K562 (cell line): ENCODE measurements around the gene SERINC3. TPM values are rescaled to one million over a fixed set of nuclear protein-coding genes. Genes with fewer than 3 reads are reported as not detected.

Experiments
- ARID2 ChIP-seq: fragments of 450-650 bp; IDR thresholded peaks from 2 replicates; pipeline ENCODE4 v1.6.1; 2017; ENCODE audit warnings: antibody characterized with exemption, mild to moderate bottlenecking
- DEAF1 ChIP-seq: fragments of 450-650 bp; formaldehyde crosslinking; IDR thresholded peaks from 2 replicates; pipeline ENCODE4 v1.4.0; 2020; ENCODE audit warnings: mild to moderate bottlenecking, moderate library complexity
- DLX4 ChIP-seq: fragments of 250-450 bp; sonication (Bioruptor Pico); IDR thresholded peaks from 2 replicates; pipeline ENCODE4 v1.6.1; 2021; ENCODE audit warnings: mild to moderate bottlenecking
- DMBX1 ChIP-seq: fragments of 250-450 bp; sonication (Bioruptor Pico); IDR thresholded peaks from 2 replicates; pipeline ENCODE4 v1.8.0; 2022; ENCODE audit warnings: inconsistent platforms, mild to moderate bottlenecking, moderate library complexity, borderline replicate concordance
- EWSR1 ChIP-seq: fragments of 450-650 bp; IDR thresholded peaks from 2 replicates; pipeline ENCODE4 v1.6.1; 2018; ENCODE audit warnings: borderline replicate concordance, mild to moderate bottlenecking, low read depth, moderate library complexity; ENCODE audit not compliant: partially characterized antibody
- HDGF ChIP-seq: fragments of 450-650 bp; IDR thresholded peaks from 2 replicates; pipeline ENCODE4 v1.6.1; 2016
- KDM4B ChIP-seq, 2 experiments: fragments of 450-650 bp in 1 of 2; sonication (generic) in 1 of 2; IDR thresholded peaks; 2 replicates each; pipeline ENCODE4 v1.6.1; 2016 to 2017; ENCODE audit warnings: borderline replicate concordance in 2 of 2, antibody characterized with exemption in 1 of 2, low read depth in 1 of 2, mild to moderate bottlenecking in 1 of 2
- LCOR ChIP-seq: sonication (generic); formaldehyde crosslinking; IDR thresholded peaks from 2 replicates; pipeline ENCODE4 v1.8.0; 2022; ENCODE audit warnings: mild to moderate bottlenecking, missing genetic modification reagents
- NCOA4 ChIP-seq: fragments of 450-650 bp; IDR thresholded peaks from 2 replicates; pipeline ENCODE4 v1.6.1; 2018; ENCODE audit warnings: mild to moderate bottlenecking; ENCODE audit not compliant: partially characterized antibody
- ZNF639 ChIP-seq, 2 experiments: fragments of 200-800 bp in 1 of 2; sonication (Bioruptor generic) in 1 of 2; sonication (generic) in 1 of 2; formaldehyde crosslinking in 1 of 2; IDR thresholded peaks in 1 of 2; conservative IDR thresholded peaks in 1 of 2; 2 replicates each; pipeline versions ENCODE4 v1.5.0 to v1.6.1; 2016 to 2020; ENCODE audit warnings: missing compliant biosample characterization in 1 of 2, missing genetic modification characterization in 1 of 2, missing genetic modification reagents in 1 of 2
- polyA plus RNA-seq, 8 experiments: library from polyadenylated mRNA; depleted of rRNA in 4 of 8; stranded (reverse) in 5 of 8; unstranded in 3 of 8; fragments of >200 nt; fragmentation: Nextera tagmentation in 2 of 8; fragmentation: Illumina TruSeq in 1 of 8; extraction: Ambion mirVana in 2 of 8; extraction: Trizol in 1 of 8; gene quantifications; 2 replicates each; pipeline versions ENCODE4 v1.2.1 to v1.2.3, GENCODE V29; 2011 to 2014; ENCODE audit warnings: inconsistent platforms in 1 of 8, missing spikeins in 1 of 8
- total RNA-seq, 7 experiments: library from RNA; depleted of rRNA in 6 of 7; stranded (reverse); fragments of >200 nt in 6 of 7; fragmentation: Illumina TruSeq in 2 of 7; extraction: Trizol in 2 of 7; gene quantifications; 2 replicates each; pipeline versions ENCODE4 v1.2.1 to v1.2.3, GENCODE V29; 2011 to 2021; ENCODE audit warnings: low replicate concordance in 1 of 7

SERINC3 gene
- total and polyA plus RNA-seq, 9 of the 15 experiments (the other 6 are each of a cell fraction or from before 2014, with no cell fraction given): 24.7 to 107 (median 48.8) TPM

- no peak for TF ChIP-seq DLX4 (CRISPR knock-in tag)
- no peak for TF ChIP-seq NCOA4
- no peak for TF ChIP-seq HDGF
- TF ChIP-seq KDM4B (IDR thresholded peaks at IDR 0.05; ENCODE audit: borderline replicate concordance in 2 of 2, low read depth in 1 of 2): no peak
- TF ChIP-seq DEAF1 (CRISPR knock-in tag): no peak
- no peak for TF ChIP-seq ZNF639 (CRISPR knock-in tag; conservative IDR thresholded peaks at IDR 0.05 in 1 of 2, IDR thresholded peaks at IDR 0.05 in 1 of 2)
- TF ChIP-seq EWSR1: no peak
- no peak for TF ChIP-seq LCOR (CRISPR knock-in tag)
- TF ChIP-seq DMBX1 (CRISPR knock-in tag): no peak
- no peak for TF ChIP-seq ARID2
These were observed 21.6 kb downstream of the SERINC3 start (continued) for GRCh38 chr20:44500221-44500620.
